Measurements from ENCODE around the gene MZB1.

MZB1 gene

GRCh38 chr5:139435676-139436075 lies 46.0 kb upstream of the MZB1 start:
- no peak overlapping the region for H4K91ac ChIP-seq (ENCODE audit: low read length)
- no peaks in the 10 kb centered on the region for H3K9me3 ChIP-seq (ENCODE audit: control insufficient read depth, low read length)
- H3K27me3 ChIP-seq (ENCODE audit: control insufficient read depth in 1 of 2, insufficient read depth in 1 of 2, low read length in 2 of 2) = no peaks in the 10 kb centered on the region
- no peak overlapping the region for H4K8ac ChIP-seq (ENCODE audit: low read length)
- no peak overlapping the region for H2BK5ac ChIP-seq (ENCODE audit: low read depth, low read length, poor library complexity, severe bottlenecking)
- H3K36me3 ChIP-seq (ENCODE audit: control insufficient read depth in 1 of 2, insufficient read depth in 2 of 2, low read depth in 1 of 2, low read length in 2 of 2) = peaks cover 6 to 29% of the 10 kb centered on the region in 2 experiments
- no peak overlapping the region for H3K4me2 ChIP-seq (ENCODE audit: low read length, poor library complexity, severe bottlenecking)
- no peak overlapping the region for H3K4me3 ChIP-seq (ENCODE audit: insufficient read depth in 1 of 2, low read depth in 1 of 2, low read length in 2 of 2)
- no peak overlapping the region for H3K14ac ChIP-seq (ENCODE audit: low read length in 2 of 2)
- peaks cover 3% of the 10 kb centered on the region for H3K79me1 ChIP-seq (replicated peaks; ENCODE audit: low read length, poor library complexity, severe bottlenecking)
- H2AK5ac ChIP-seq (ENCODE audit: low read length, severe bottlenecking) = no peak overlapping the region
- no peak overlapping the region for H2BK120ac ChIP-seq (ENCODE audit: low read depth, low read length)
- H2BK15ac ChIP-seq (ENCODE audit: low read depth, poor library complexity, severe bottlenecking) = no peak overlapping the region
- no peak overlapping the region for H2BK12ac ChIP-seq (ENCODE audit: low read length in 2 of 2)
- 86% methylated on average over 1 of the region's 3 CpGs for WGBS
- no peak for DNase-seq
- H3K27ac ChIP-seq (ENCODE audit: low read length, poor library complexity, severe bottlenecking) = no peak overlapping the region
- H2AFZ ChIP-seq (ENCODE audit: low read depth, low read length) = no peak overlapping the region
- no peak overlapping the region for H3K4ac ChIP-seq (ENCODE audit: low read depth in 1 of 2, low read length in 2 of 2)
- no peak overlapping the region for H3K18ac ChIP-seq (ENCODE audit: low read depth in 1 of 2, low read length in 2 of 2)
- H3K4me1 ChIP-seq (ENCODE audit: control insufficient read depth, insufficient read depth, low read depth, low read length) = peaks cover 18% of the 10 kb centered on the region
- no peak overlapping the region for H3K23ac ChIP-seq (ENCODE audit: low read length in 2 of 2)
- no peak overlapping the region for H3K9ac ChIP-seq (ENCODE audit: low read length)

- H2BK5ac ChIP-seq (ENCODE audit: low read depth, low read length, poor library complexity, severe bottlenecking) = no peak overlapping the region
- no peaks in the 10 kb centered on the region for H3K9me3 ChIP-seq (ENCODE audit: control insufficient read depth, low read length)
- H3K4me1 ChIP-seq (ENCODE audit: control insufficient read depth, insufficient read depth, low read depth, low read length) = peaks cover 4% of the 10 kb centered on the region
- peaks cover 13 to 40% of the 10 kb centered on the region in 2 experiments for H3K36me3 ChIP-seq (ENCODE audit: control insufficient read depth in 1 of 2, insufficient read depth in 2 of 2, low read depth in 1 of 2, low read length in 2 of 2)
- H2AK5ac ChIP-seq (ENCODE audit: low read length, severe bottlenecking) = no peak overlapping the region
- no peak overlapping the region for H3K23ac ChIP-seq (ENCODE audit: low read length in 2 of 2)
- no peak overlapping the region for H3K4me2 ChIP-seq (ENCODE audit: low read length, poor library complexity, severe bottlenecking)
- DNase-seq = no peak
- no peak overlapping the region for H2BK15ac ChIP-seq (ENCODE audit: low read depth, poor library complexity, severe bottlenecking)
- no peak overlapping the region for H3K27ac ChIP-seq (ENCODE audit: low read length, poor library complexity, severe bottlenecking)
- no peak overlapping the region for H3K9ac ChIP-seq (ENCODE audit: low read length)
- no peak overlapping the region for H3K4me3 ChIP-seq (ENCODE audit: insufficient read depth in 1 of 2, low read depth in 1 of 2, low read length in 2 of 2)
- H3K4ac ChIP-seq (ENCODE audit: low read depth in 1 of 2, low read length in 2 of 2) = no peak overlapping the region
- WGBS = no CpG with 5 or more reads among the region's 1 CpG
- H3K79me1 ChIP-seq (replicated peaks; ENCODE audit: low read length, poor library complexity, severe bottlenecking) = peaks cover 3% of the 10 kb centered on the region
- H2BK12ac ChIP-seq (ENCODE audit: low read length in 2 of 2) = no peak overlapping the region
- H4K8ac ChIP-seq (ENCODE audit: low read length) = no peak overlapping the region
- no peaks in the 10 kb centered on the region for H3K27me3 ChIP-seq (ENCODE audit: control insufficient read depth in 1 of 2, insufficient read depth in 1 of 2, low read length in 2 of 2)
- H2BK120ac ChIP-seq (ENCODE audit: low read depth, low read length) = no peak overlapping the region
- H4K91ac ChIP-seq (ENCODE audit: low read length) = no peak overlapping the region
- H3K18ac ChIP-seq (ENCODE audit: low read depth in 1 of 2, low read length in 2 of 2) = no peak overlapping the region
- no peak overlapping the region for H2AFZ ChIP-seq (ENCODE audit: low read depth, low read length)
- no peak overlapping the region for H3K14ac ChIP-seq (ENCODE audit: low read length in 2 of 2)
Observed at GRCh38 chr5:139431706-139432105, 42.0 kb upstream of the MZB1 start.

GRCh38 chr5:139430015-139430414 lies 40.3 kb upstream of the MZB1 start:
- no peak overlapping the region for H3K4me2 ChIP-seq (ENCODE audit: low read length, poor library complexity, severe bottlenecking)
- H3K27me3 ChIP-seq (ENCODE audit: control insufficient read depth in 1 of 2, insufficient read depth in 1 of 2, low read length in 2 of 2) = no peaks in the 10 kb centered on the region
- H2BK15ac ChIP-seq (ENCODE audit: low read depth, poor library complexity, severe bottlenecking) = no peak overlapping the region
- no peak overlapping the region for H3K23ac ChIP-seq (ENCODE audit: low read length in 2 of 2)
- H3K9me3 ChIP-seq (ENCODE audit: control insufficient read depth, low read length) = no peaks in the 10 kb centered on the region
- no peak overlapping the region for H3K4ac ChIP-seq (ENCODE audit: low read depth in 1 of 2, low read length in 2 of 2)
- WGBS = no CpG with 5 or more reads among the region's 2 CpGs
- H3K79me1 ChIP-seq (replicated peaks; ENCODE audit: low read length, poor library complexity, severe bottlenecking) = peaks cover 3% of the 10 kb centered on the region
- no peak overlapping the region for H2BK5ac ChIP-seq (ENCODE audit: low read depth, low read length, poor library complexity, severe bottlenecking)
- H2BK120ac ChIP-seq (ENCODE audit: low read depth, low read length) = no peak overlapping the region
- no peak overlapping the region for H3K9ac ChIP-seq (ENCODE audit: low read length)
- no peak overlapping the region for H3K27ac ChIP-seq (ENCODE audit: low read length, poor library complexity, severe bottlenecking)
- no peak overlapping the region for H2AK5ac ChIP-seq (ENCODE audit: low read length, severe bottlenecking)
- no peak overlapping the region for H3K18ac ChIP-seq (ENCODE audit: low read depth in 1 of 2, low read length in 2 of 2)
- no peak overlapping the region for H2AFZ ChIP-seq (ENCODE audit: low read depth, low read length)
- no peak overlapping the region for H4K91ac ChIP-seq (ENCODE audit: low read length)
- peaks cover 11 to 46% of the 10 kb centered on the region in 2 experiments for H3K36me3 ChIP-seq (ENCODE audit: control insufficient read depth in 1 of 2, insufficient read depth in 2 of 2, low read depth in 1 of 2, low read length in 2 of 2)
- peaks cover 6% of the 10 kb centered on the region for H3K4me1 ChIP-seq (ENCODE audit: control insufficient read depth, insufficient read depth, low read depth, low read length)
- H2BK12ac ChIP-seq (ENCODE audit: low read length in 2 of 2) = no peak overlapping the region
- no peak overlapping the region for H4K8ac ChIP-seq (ENCODE audit: low read length)
- DNase-seq = no peak
- H3K4me3 ChIP-seq (ENCODE audit: insufficient read depth in 1 of 2, low read depth in 1 of 2, low read length in 2 of 2) = no peak overlapping the region
- no peak overlapping the region for H3K14ac ChIP-seq (ENCODE audit: low read length in 2 of 2)

GRCh38 chr5:139426203-139426885 lies 36.6 kb upstream of the MZB1 start:
- Histone ChIP-seq H2BK120ac (ENCODE audit: low read depth, low read length) (no peak overlapping the region), H3K4me1 (ENCODE audit: control insufficient read depth, insufficient read depth, low read depth, low read length) (peaks cover 6% of the 10 kb centered on the region), H3K18ac (ENCODE audit: low read depth in 1 of 2, low read length in 2 of 2) (no peak overlapping the region), H2AFZ (ENCODE audit: low read depth, low read length) (no peak overlapping the region), H3K27ac (ENCODE audit: low read length, poor library complexity, severe bottlenecking) (peak overlapping the region; percentile 75), H4K8ac (ENCODE audit: low read length) (no peak overlapping the region), H3K27me3 (ENCODE audit: control insufficient read depth in 1 of 2, insufficient read depth in 1 of 2, low read length in 2 of 2) (no peaks in the 10 kb centered on the region), H2AK5ac (ENCODE audit: low read length, severe bottlenecking) (peak overlapping the region; percentile 69), H3K23ac (ENCODE audit: low read length in 2 of 2) (no peak overlapping the region), H3K4me2 (ENCODE audit: low read length, poor library complexity, severe bottlenecking) (no peak overlapping the region), H2BK15ac (ENCODE audit: low read depth, poor library complexity, severe bottlenecking) (no peak overlapping the region), H3K9me3 (ENCODE audit: control insufficient read depth, low read length) (no peaks in the 10 kb centered on the region), H3K79me1 (replicated peaks; ENCODE audit: low read length, poor library complexity, severe bottlenecking) (peaks cover 1% of the 10 kb centered on the region), H2BK5ac (ENCODE audit: low read depth, low read length, poor library complexity, severe bottlenecking) (no peak overlapping the region), H3K14ac (ENCODE audit: low read length in 2 of 2) (no peak overlapping the region), H2BK12ac (ENCODE audit: low read length in 2 of 2) (no peak overlapping the region), H4K91ac (ENCODE audit: low read length) (no peak overlapping the region), H3K4ac (ENCODE audit: low read depth in 1 of 2, low read length in 2 of 2) (no peak overlapping the region), H3K9ac (ENCODE audit: low read length) (peak overlapping the region; percentile 61), H3K4me3 (ENCODE audit: insufficient read depth in 1 of 2, low read depth in 1 of 2, low read length in 2 of 2) (no peak overlapping the region), H3K36me3 (ENCODE audit: control insufficient read depth in 1 of 2, insufficient read depth in 2 of 2, low read depth in 1 of 2, low read length in 2 of 2) (peaks cover 14 to 41% of the 10 kb centered on the region in 2 experiments)
- 75% methylated on average over 8 of the region's 8 CpGs for WGBS
- DNase-seq = peak; percentile 55
